K562 (cell line): ENCODE measurements around the gene PRKG1. TPM values are rescaled to one million over a fixed set of nuclear protein-coding genes. Genes with fewer than 3 reads are reported as not detected.

Experiments
- ATAC-seq: fragments of 200-7000 bp; cut with Tn5 transposase; 3 replicates; pipeline ENCODE4 v1.9.1; 2020; ENCODE audit warnings: moderate library complexity
- BruUV-seq: library from RNA; stranded (reverse); fragments of 400-500 nt; replicated peaks from 2 replicates; lab custom pipeline; 2021; lab: Mats Ljungman, UMichigan
- CTCF ChIA-PET: fragments of 300-600 bp; formaldehyde crosslinking; extraction: SDS; loops from one replicate; lab custom pipeline; 2021; ENCODE audit warnings: low intra/inter-chr PET ratio; lab: Yijun Ruan, JAX
- POLR2A ChIA-PET: fragments of 300-600, 350-650 bp; sonication (Branson Sonifier 250); formaldehyde crosslinking; extraction: SDS; loops from one replicate; lab custom pipeline; 2021; ENCODE audit warnings: antibody characterized with exemption, inconsistent platforms; lab: Yijun Ruan, JAX
- DNase-seq, 4 experiments: peaks; one replicate each; pipeline versions ENCODE4 v3.0.0 to v3.0.0-alpha.2; 2011 to 2018; ENCODE audit warnings: low spot score in 3 of 4, mixed read lengths in 3 of 4; ENCODE audit errors: extremely low read depth in 1 of 4
- FAIRE-seq: peaks from 2 replicates; lab custom pipeline; 2011; peaks lifted over from hg19 to GRCh38; lab: Jason Lieb, UNC
- H2AFZ ChIP-seq: 2 replicates; pipeline ENCODE4 v1.6.0; 2011; ENCODE audit warnings: low read depth, low read length, control low read depth, inconsistent platforms
- H3K27ac ChIP-seq: fragments of 200-600 bp; 3 replicates; pipeline ENCODE4 v1.8.0; 2011; ENCODE audit warnings: low read depth, mild to moderate bottlenecking, control low read depth, inconsistent platforms, low read length, moderate library complexity, mixed read lengths; ENCODE audit errors: extremely low read depth
- H3K27me3 ChIP-seq, 2 experiments: fragments of 300-600 bp in 1 of 2; 2 replicates in 1 of 2; 3 replicates in 1 of 2; pipeline versions ENCODE4 v1.6.0 to v1.8.0; 2011; ENCODE audit warnings: inconsistent platforms in 2 of 2, low read length in 2 of 2, mild to moderate bottlenecking in 1 of 2, mixed read lengths in 1 of 2, moderate library complexity in 1 of 2; ENCODE audit not compliant: control insufficient read depth in 2 of 2, insufficient read depth in 2 of 2
- H3K36me3 ChIP-seq: fragments of 300-600 bp; 3 replicates; pipeline ENCODE4 v1.8.0; 2011; ENCODE audit warnings: mild to moderate bottlenecking, low read length, inconsistent platforms; ENCODE audit not compliant: control insufficient read depth, insufficient read depth
- H3K4me1 ChIP-seq, 2 experiments: fragments of 200-600 bp in 1 of 2; replicated peaks in 1 of 2; 2 replicates in 1 of 2; 3 replicates in 1 of 2; pipeline versions ENCODE4 v1.5.1 to v1.8.0; 2011; ENCODE audit warnings: inconsistent platforms in 2 of 2, low read length in 2 of 2, mild to moderate bottlenecking in 1 of 2, mixed read lengths in 1 of 2, moderate library complexity in 1 of 2; ENCODE audit not compliant: control insufficient read depth in 2 of 2, insufficient read depth in 2 of 2
- H3K4me2 ChIP-seq: 2 replicates; pipeline ENCODE4 v1.6.1; 2011; ENCODE audit warnings: low read length, control low read depth, inconsistent platforms, mixed read lengths; ENCODE audit not compliant: insufficient read depth
- H3K4me3 ChIP-seq: fragments of 200-600 bp; sonication (generic), shearing (Covaris generic); 2 replicates; pipeline ENCODE4 v1.5.1; 2016; ENCODE audit warnings: control low read depth, inconsistent platforms
- H3K79me2 ChIP-seq: fragments of 200-600 bp; 3 replicates; pipeline ENCODE4 v1.8.0; 2011; ENCODE audit warnings: low read length, inconsistent platforms; ENCODE audit not compliant: control insufficient read depth, insufficient read depth
- H3K9ac ChIP-seq, 2 experiments: 2 replicates each; pipeline versions ENCODE4 v1.6.0 to v1.6.1; 2011; ENCODE audit warnings: low read depth in 2 of 2, low read length in 2 of 2, control low read depth in 1 of 2, inconsistent platforms in 1 of 2, mild to moderate bottlenecking in 1 of 2, mixed read lengths in 1 of 2; ENCODE audit not compliant: insufficient read depth in 1 of 2
- H3K9me1 ChIP-seq: one replicate; pipeline ENCODE4 v1.6.0; 2011; ENCODE audit warnings: inconsistent platforms, mild to moderate bottlenecking, low read length, moderate library complexity; ENCODE audit not compliant: control insufficient read depth, insufficient read depth
- H3K9me3 ChIP-seq: replicated peaks from 2 replicates; pipeline ENCODE4 v1.5.1; 2011; ENCODE audit warnings: low read depth, low read length, inconsistent platforms; ENCODE audit not compliant: control insufficient read depth, insufficient read depth
- H4K20me1 ChIP-seq: replicated peaks from 2 replicates; pipeline ENCODE4 v1.6.1; 2011; ENCODE audit warnings: low read length, inconsistent platforms, mixed read lengths; ENCODE audit not compliant: control insufficient read depth, insufficient read depth
- ETS1 ChIP-seq: conservative IDR thresholded peaks from 2 replicates; pipeline ENCODE4 v1.6.1; 2011; ENCODE audit warnings: low read depth, mild to moderate bottlenecking, low read length; ENCODE audit not compliant: control insufficient read depth
- HEY1 ChIP-seq: fragments of 250-450 bp; sonication (Bioruptor Pico); IDR thresholded peaks from 2 replicates; pipeline ENCODE4 v1.5.0; 2020; ENCODE audit warnings: mild to moderate bottlenecking, moderate library complexity, borderline replicate concordance
- KLF10 ChIP-seq: fragments of 250-450 bp; sonication (Bioruptor Pico); IDR thresholded peaks from 2 replicates; pipeline ENCODE4 v1.6.1; 2021; ENCODE audit warnings: matching md5 sums
- RBM15 ChIP-seq: fragments of 200-400 bp; formaldehyde crosslinking; IDR thresholded peaks from 2 replicates; pipeline ENCODE4 v1.6.1; 2018; ENCODE audit warnings: mild to moderate bottlenecking, low read length, moderate library complexity; ENCODE audit not compliant: insufficient read depth
- SNAPC5 ChIP-seq: fragments of 250-450 bp; sonication (Bioruptor Pico); IDR thresholded peaks from 2 replicates; pipeline ENCODE4 v1.8.0; 2021; ENCODE audit warnings: moderate library complexity, mild to moderate bottlenecking, inconsistent platforms
- SRSF9 ChIP-seq: fragments of 200-400 bp; formaldehyde crosslinking; IDR thresholded peaks from 2 replicates; pipeline ENCODE4 v1.6.1; 2017; ENCODE audit warnings: low read depth, low read length, borderline replicate concordance
- TCFL5 ChIP-seq: fragments of 250-450 bp; sonication (Bioruptor Pico); conservative IDR thresholded peaks from 2 replicates; pipeline ENCODE4 v1.6.1; 2021; ENCODE audit warnings: mild to moderate bottlenecking, moderate library complexity, matching md5 sums
- TEAD2 ChIP-seq: fragments of 450-650 bp; IDR thresholded peaks from 2 replicates; pipeline ENCODE4 v1.6.1; 2016; ENCODE audit warnings: missing genetic modification characterization, control low read depth, missing compliant biosample characterization
- ZNF76 ChIP-seq: fragments of 250-450 bp; sonication (Bioruptor Pico); IDR thresholded peaks from 2 replicates; pipeline ENCODE4 v1.4.0; 2020; ENCODE audit warnings: mild to moderate bottlenecking, moderate library complexity, borderline replicate concordance
- ZSCAN29 ChIP-seq: fragments of 450-650 bp; IDR thresholded peaks from 2 replicates; pipeline ENCODE4 v1.6.1; 2017
- WGBS: fragments of 100-300 bp; shearing (Covaris generic); methylation state at CpG from one replicate; pipeline ENCODE4 v1.1.6; 2016; ENCODE audit warnings: low coverage, mixed read lengths; ENCODE audit not compliant: insufficient coverage; ENCODE audit errors: missing lambda C conversion rate; 5-methylcytosine and 5-hydroxymethylcytosine counted together
- in situ Hi-C: fragments of 300-500 bp; cut with MboI; formaldehyde crosslinking; loops from 4 replicates; pipeline ENCODE4 v1.15.0; 2018; ENCODE audit warnings: inconsistent platforms, mixed read lengths
- intact Hi-C: fragments of 100-400 bp; cut with micrococcal nuclease; formaldehyde crosslinking; loops from 2 replicates; pipeline ENCODE4 v1.14.2; 2022
- polyA plus RNA-seq, 8 experiments: library from polyadenylated mRNA; depleted of rRNA in 4 of 8; stranded (reverse) in 5 of 8; unstranded in 3 of 8; fragments of >200 nt; fragmentation: Nextera tagmentation in 2 of 8; fragmentation: Illumina TruSeq in 1 of 8; extraction: Ambion mirVana in 2 of 8; extraction: Trizol in 1 of 8; gene quantifications; 2 replicates each; pipeline versions ENCODE4 v1.2.1 to v1.2.3, GENCODE V29; 2011 to 2014; ENCODE audit warnings: inconsistent platforms in 1 of 8, missing spikeins in 1 of 8
- total RNA-seq, 7 experiments: library from RNA; depleted of rRNA in 6 of 7; stranded (reverse); fragments of >200 nt in 6 of 7; fragmentation: Illumina TruSeq in 2 of 7; extraction: Trizol in 2 of 7; gene quantifications; 2 replicates each; pipeline versions ENCODE4 v1.2.1 to v1.2.3, GENCODE V29; 2011 to 2021; ENCODE audit warnings: low replicate concordance in 1 of 7

PRKG1 gene
- total and polyA plus RNA-seq, 9 of the 15 experiments (the other 6 are each of a cell fraction or from before 2014, with no cell fraction given) = 0.22 TPM; not detected in 8

DNA sequence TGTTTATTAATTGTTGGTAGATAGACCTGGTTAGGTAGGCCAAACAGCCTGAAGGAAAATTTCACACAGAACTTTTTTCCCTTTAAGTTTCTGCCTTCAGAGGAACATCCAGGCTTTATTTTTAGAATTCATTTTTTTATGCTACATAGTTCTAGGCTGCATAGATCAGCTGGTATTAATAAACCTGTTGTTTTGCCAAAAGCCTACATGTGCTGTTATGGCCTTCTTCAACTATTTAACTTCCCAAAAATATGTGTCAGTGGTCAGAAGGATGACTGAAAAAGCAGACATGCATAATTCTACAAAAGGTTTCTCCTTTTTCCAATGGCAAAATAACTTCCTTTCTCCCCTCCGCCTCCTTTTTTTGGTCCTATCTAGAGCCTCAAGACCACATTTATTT is 936.8 kb downstream of the PRKG1 start:
- no TSS peak for BruUV-seq
- Histone ChIP-seq H2AFZ (no peak overlapping the region), H3K4me1 (no peaks in the 10 kb centered on the region), H4K20me1 (no peaks in the 10 kb centered on the region), H3K9me3 (no peaks in the 10 kb centered on the region), H3K36me3 (no peaks in the 10 kb centered on the region), H3K79me2 (no peaks in the 10 kb centered on the region), H3K9me1 (no peaks in the 10 kb centered on the region), H3K4me3 (no peak overlapping the region), H3K4me2 (no peak overlapping the region), H3K27me3 (no peaks in the 10 kb centered on the region), H3K27ac (no peak overlapping the region), H3K9ac (no peak overlapping the region)
- no peak for FAIRE-seq
- 0% methylated on average over 1 of the region's 1 CpG for WGBS
- intact Hi-C loops = no loop called here
- in situ Hi-C loops = no loop called here
- no peak for DNase-seq
- no peak for ATAC-seq
- TF ChIP-seq ZSCAN29 = no peak
- no peak for TF ChIP-seq ZNF76 (CRISPR knock-in tag)
- TF ChIP-seq TEAD2 = no peak
- TF ChIP-seq SRSF9 = no peak
- no peak for TF ChIP-seq HEY1 (CRISPR knock-in tag)
- no peak for TF ChIP-seq RBM15
- ChIA-PET POLR2A (no interaction called here), CTCF (no interaction called here)

DNA sequence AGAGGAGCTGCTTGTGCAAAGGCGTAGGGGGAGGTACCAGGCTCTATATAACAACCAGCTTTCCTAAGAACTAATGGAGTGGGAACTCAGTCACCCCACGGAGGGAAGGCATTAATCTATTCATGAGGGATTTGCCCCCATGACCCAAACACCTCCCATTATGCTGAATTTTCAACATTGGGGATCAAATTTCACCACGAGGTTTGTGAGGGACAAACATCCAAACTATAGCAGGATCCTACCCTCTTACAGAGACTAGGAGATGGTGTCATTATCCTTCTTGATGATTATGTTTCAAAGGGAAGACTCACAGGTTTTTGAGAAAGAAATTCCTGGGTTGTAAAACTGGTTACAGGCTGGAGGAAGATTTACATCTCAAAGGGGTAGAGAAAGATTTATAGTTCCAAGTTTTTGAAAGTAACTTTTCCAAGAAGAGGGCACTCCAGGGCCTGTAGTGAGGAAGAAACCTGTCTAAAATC is 944.8 kb downstream of the PRKG1 start:
- Histone ChIP-seq H3K9ac (no peak overlapping the region), H3K79me2 (no peaks in the 10 kb centered on the region), H2AFZ (no peak overlapping the region), H3K9me1 (no peaks in the 10 kb centered on the region), H3K4me2 (no peak overlapping the region), H3K27me3 (no peaks in the 10 kb centered on the region), H3K4me3 (no peak overlapping the region), H3K36me3 (no peaks in the 10 kb centered on the region), H3K27ac (no peak overlapping the region), H3K9me3 (no peaks in the 10 kb centered on the region), H4K20me1 (no peaks in the 10 kb centered on the region), H3K4me1 (no peaks in the 10 kb centered on the region)
- intact Hi-C loops = no loop called here
- no peak for ATAC-seq
- no peak for TF ChIP-seq SNAPC5 (CRISPR knock-in tag)
- TF ChIP-seq TCFL5 (CRISPR knock-in tag) = no peak
- TF ChIP-seq ETS1 = no peak
- no peak for TF ChIP-seq KLF10 (CRISPR knock-in tag)
- 0% methylated on average over 3 of the region's 3 CpGs for WGBS
- no peak for DNase-seq
- ChIA-PET POLR2A (no interaction called here), CTCF (no interaction called here)
- BruUV-seq = no TSS peak
- no peak for FAIRE-seq
- in situ Hi-C loops = no loop called here
